ENCODE measurements around the gene SLC17A9.

Gene SLC17A9

GRCh38 chr20:62926229-62927127, 26.0 kb upstream of the SLC17A9 start, which contains the start of gene DIDO1:
TSS of gene DIDO1 (minus strand) at chr20:62926505.
- Mint-ChIP-seq H3K27me3 (no peaks in the 10 kb centered on the region), H3K27ac (peak within 1 kb of the TSS; percentile 97), H3K4me3 (peak within 1 kb of the TSS; percentile 94), H3K4me1 (ENCODE audit: low read depth) (peaks cover 83% of the 10 kb centered on the region), H3K36me3 (ENCODE audit: low read depth) (peaks cover 7% of the 10 kb centered on the region), H3K9me3 (no peaks in the 10 kb centered on the region)

DNA sequence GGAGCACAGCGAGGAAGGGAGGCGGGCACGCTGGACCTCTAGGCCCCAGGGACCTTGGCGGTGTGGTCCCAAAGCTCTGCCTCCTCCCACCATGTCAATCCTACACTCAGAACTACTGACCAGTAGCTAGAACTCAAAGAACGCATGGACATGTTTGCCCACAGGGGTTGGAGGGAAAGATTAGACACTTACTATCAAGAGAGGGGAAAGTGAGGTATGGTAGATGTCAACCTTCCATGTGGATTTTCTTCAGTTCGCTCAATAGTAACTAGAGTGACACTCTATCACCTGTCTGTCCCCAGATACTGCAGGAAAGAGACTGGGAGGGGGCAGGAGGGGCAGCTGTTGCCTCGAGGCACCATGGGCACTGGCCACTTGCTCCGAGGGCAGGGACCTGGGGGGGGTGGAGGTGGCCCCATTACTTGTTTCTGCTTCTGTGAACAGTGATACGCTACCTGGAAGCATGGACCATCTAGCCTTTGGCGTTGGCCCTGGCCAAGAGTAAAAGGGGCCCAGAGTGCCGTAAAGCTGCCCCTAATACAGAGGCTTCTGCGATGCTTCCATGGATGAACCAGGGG, 25.3 kb upstream of the SLC17A9 start:
- Mint-ChIP-seq H3K36me3 (ENCODE audit: low read depth) (peaks cover 7% of the 10 kb centered on the region), H3K4me3 (peak overlapping the region; percentile 83), H3K27me3 (no peaks in the 10 kb centered on the region), H3K27ac (peak overlapping the region; percentile 83), H3K4me1 (ENCODE audit: low read depth) (peaks cover 87% of the 10 kb centered on the region), H3K9me3 (no peaks in the 10 kb centered on the region)

GRCh38 chr20:62928246-62928939, 24.1 kb upstream of the SLC17A9 start:
- peak overlapping the region; percentile 74 for H3K27ac Mint-ChIP-seq
- peak overlapping the region; percentile 86 for H3K4me3 Mint-ChIP-seq
- H3K9me3 Mint-ChIP-seq: no peaks in the 10 kb centered on the region
- H3K27me3 Mint-ChIP-seq: no peaks in the 10 kb centered on the region
- peaks cover 81% of the 10 kb centered on the region for H3K4me1 Mint-ChIP-seq (ENCODE audit: low read depth)
- peaks cover 11% of the 10 kb centered on the region for H3K36me3 Mint-ChIP-seq (ENCODE audit: low read depth)

DNA sequence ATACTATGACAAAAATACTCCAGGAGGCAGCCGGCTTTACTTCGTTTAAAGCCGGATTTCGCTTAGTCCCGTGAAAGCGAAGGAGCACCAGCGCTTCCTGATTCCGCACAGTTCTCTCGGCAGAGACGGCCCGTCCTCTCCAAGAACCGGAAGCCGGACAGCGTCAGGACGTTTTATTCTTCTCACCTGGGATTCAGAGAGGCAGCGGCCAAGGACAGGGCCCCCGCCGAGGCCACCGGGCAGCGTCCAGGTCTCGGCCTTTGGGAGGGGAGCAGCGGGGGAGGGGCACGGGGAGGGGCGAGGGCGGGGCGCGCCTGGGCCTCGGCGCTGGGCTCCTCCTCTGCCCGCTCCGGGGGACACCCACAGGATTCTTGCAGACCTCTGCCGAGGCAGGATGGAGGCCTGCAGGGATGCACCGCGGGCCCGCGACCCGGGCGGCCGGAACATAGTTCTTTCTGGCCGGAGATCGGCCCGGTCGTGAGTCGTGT, 23.4 kb upstream of the SLC17A9 start:
- Mint-ChIP-seq H3K36me3 (ENCODE audit: low read depth) (peaks cover 11% of the 10 kb centered on the region), H3K4me3 (peak overlapping the region; percentile 86), H3K27me3 (no peaks in the 10 kb centered on the region), H3K9me3 (no peaks in the 10 kb centered on the region), H3K27ac (peak overlapping the region; percentile 74), H3K4me1 (ENCODE audit: low read depth) (peaks cover 74% of the 10 kb centered on the region)

DNA sequence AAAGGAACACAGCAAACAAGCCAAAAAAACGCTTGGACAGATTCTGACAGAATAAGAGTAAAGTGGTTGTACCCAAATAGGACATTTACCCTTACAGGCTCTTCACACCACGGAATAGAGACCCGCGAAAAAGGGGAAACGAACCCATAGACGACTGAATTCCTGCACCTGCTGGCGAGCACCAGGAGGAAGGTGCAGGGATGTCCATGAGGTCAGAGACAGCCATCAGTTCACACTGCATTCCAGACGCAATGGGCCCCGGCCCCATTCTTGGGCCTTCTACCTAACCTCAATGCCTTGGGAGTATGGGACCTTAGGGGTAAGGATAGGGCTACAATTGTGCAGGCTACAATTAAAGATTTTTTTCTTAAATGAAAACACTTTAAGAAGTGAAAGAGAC, 21.0 kb upstream of the SLC17A9 start:
- Mint-ChIP-seq H3K36me3 (ENCODE audit: low read depth) (peaks cover 4% of the 10 kb centered on the region), H3K9me3 (no peaks in the 10 kb centered on the region), H3K4me3 (no peak overlapping the region), H3K27me3 (no peaks in the 10 kb centered on the region), H3K27ac (no peak overlapping the region), H3K4me1 (ENCODE audit: low read depth) (peaks cover 59% of the 10 kb centered on the region)

DNA sequence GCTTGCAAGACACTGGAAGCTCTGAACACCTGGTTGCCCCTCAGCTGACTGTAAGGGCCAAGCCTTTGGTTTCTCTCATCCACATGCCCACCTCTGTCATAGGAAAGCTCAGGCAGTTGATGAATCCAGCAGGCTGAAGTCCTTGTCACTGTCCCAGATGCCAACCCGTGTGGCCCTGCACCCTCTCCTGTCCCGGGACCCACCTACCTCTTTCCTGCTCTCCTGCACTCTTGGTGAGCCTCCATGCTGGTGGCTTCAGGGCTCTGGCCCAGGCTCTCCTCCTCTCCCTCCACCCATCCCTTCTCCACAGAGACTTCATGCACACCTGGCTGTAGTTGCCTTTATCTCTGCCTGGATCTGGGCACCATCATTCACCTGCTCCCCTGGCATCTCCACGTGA, 18.5 kb upstream of the SLC17A9 start:
- Mint-ChIP-seq H3K4me1 (ENCODE audit: low read depth) (peaks cover 48% of the 10 kb centered on the region), H3K9me3 (no peaks in the 10 kb centered on the region), H3K36me3 (ENCODE audit: low read depth) (peaks cover 15% of the 10 kb centered on the region), H3K4me3 (no peak overlapping the region), H3K27ac (no peak overlapping the region), H3K27me3 (no peaks in the 10 kb centered on the region)

GRCh38 chr20:62935204-62935967, 17.1 kb upstream of the SLC17A9 start:
- peaks cover 25% of the 10 kb centered on the region for H3K36me3 Mint-ChIP-seq (ENCODE audit: low read depth)

DNA sequence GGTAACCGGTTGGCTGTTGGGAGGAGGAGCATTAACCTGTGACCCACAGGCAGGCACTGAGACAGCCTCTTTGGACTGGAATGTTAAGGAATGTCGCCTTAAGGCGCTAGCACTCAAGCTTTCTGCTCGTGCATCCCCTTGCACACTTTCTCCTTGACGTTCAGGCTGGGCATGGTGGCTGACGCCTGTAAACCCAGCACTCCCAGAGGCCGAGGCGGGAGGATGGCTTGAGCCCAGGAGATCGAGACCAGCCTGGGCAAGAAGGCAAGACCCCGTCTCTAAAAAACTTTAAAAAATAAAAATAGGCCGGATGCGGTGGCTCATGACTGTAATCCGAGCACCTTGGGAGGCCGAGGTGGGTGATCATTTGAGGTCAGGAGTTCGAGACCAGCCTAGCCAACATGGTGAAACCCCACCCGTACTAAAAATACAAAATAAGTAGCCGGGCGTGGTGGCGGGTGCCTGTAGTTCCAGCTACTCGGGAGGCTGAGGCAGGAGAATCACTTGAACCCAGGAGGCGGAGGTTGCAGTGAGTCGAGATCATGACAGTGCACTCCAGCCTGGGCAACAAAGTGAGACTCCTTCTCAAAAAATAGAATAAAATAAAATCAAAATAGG, 16.4 kb upstream of the SLC17A9 start:
- H3K4me1 Mint-ChIP-seq (ENCODE audit: low read depth): peaks cover 50% of the 10 kb centered on the region
- no peaks in the 10 kb centered on the region for H3K9me3 Mint-ChIP-seq
- no peak overlapping the region for H3K27ac Mint-ChIP-seq
- peaks cover 25% of the 10 kb centered on the region for H3K36me3 Mint-ChIP-seq (ENCODE audit: low read depth)
- H3K4me3 Mint-ChIP-seq: no peak overlapping the region
- no peaks in the 10 kb centered on the region for H3K27me3 Mint-ChIP-seq

More at GRCh38 chr20:62935204-62935967, 17.1 kb upstream of the SLC17A9 start:
- no peaks in the 10 kb centered on the region for H3K9me3 Mint-ChIP-seq
- H3K4me3 Mint-ChIP-seq: no peak overlapping the region
- H3K27me3 Mint-ChIP-seq: no peaks in the 10 kb centered on the region
- no peak overlapping the region for H3K27ac Mint-ChIP-seq
- peaks cover 50% of the 10 kb centered on the region for H3K4me1 Mint-ChIP-seq (ENCODE audit: low read depth)

DNA sequence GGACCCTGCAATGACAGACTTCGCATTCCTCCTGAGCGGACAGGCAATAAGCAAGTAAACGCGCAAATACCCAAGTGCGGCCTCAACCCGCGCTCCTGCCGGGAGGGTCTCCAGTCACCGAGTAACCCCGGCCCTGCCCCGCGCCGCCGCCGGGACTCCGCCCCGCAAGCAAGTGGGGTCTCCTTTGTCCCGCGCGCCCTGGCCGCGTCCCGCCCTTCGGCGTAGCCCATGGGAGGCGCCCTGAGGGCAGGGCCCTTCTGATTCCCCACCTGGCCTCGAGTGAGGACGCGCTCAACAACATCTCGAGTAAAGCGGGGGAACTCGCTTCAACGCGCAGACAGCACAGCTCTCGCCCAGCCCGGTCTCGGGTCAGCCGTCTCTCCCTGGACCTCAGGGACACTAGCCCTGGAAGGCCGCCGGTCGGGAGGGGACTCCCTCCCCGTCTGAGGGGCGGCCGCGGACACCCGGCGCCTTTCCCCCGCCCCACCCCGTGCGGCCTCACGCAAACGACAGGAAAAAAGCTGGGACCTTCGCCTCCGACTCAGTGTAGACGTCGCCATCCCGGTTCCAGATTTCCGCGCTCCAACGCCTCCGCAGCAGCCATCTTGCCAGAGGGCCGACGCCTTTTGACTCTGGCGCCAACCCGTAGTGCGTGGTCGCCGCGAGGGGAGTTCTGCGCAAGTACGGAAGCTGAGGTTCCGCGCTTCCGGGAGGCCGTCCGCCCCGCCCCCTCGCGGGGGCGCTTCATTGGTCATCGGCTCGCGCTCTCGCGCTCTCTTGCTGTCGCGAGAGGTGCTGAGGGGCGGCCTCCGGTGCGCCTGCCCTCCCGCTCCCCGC, 15.0 kb upstream of the SLC17A9 start:
- Mint-ChIP-seq H3K27ac (peak overlapping the region; percentile 94), H3K27me3 (no peaks in the 10 kb centered on the region), H3K4me1 (ENCODE audit: low read depth) (peaks cover 45% of the 10 kb centered on the region), H3K4me3 (no peak overlapping the region), H3K36me3 (ENCODE audit: low read depth) (peaks cover 35% of the 10 kb centered on the region), H3K9me3 (no peaks in the 10 kb centered on the region)

GRCh38 chr20:62938105-62938888, 14.2 kb upstream of the SLC17A9 start, which contains the start of gene GID8:
TSS of gene GID8 (plus strand) at chr20:62938147. CDS start at chr20:62941503, 3,356 bp downstream.
- Mint-ChIP-seq H3K27ac (peak within 1 kb of the TSS; percentile 94), H3K27me3 (no peaks in the 10 kb centered on the region), H3K4me1 (ENCODE audit: low read depth) (peaks cover 42% of the 10 kb centered on the region), H3K9me3 (no peaks in the 10 kb centered on the region), H3K36me3 (ENCODE audit: low read depth) (peaks cover 40% of the 10 kb centered on the region), H3K4me3 (no peak within 1 kb of the TSS)

GRCh38 chr20:62940875-62941274, 11.6 kb upstream of the SLC17A9 start:
- H3K27ac Mint-ChIP-seq: no peak overlapping the region
- H3K27me3 Mint-ChIP-seq: no peaks in the 10 kb centered on the region
- no peaks in the 10 kb centered on the region for H3K9me3 Mint-ChIP-seq
- H3K4me3 Mint-ChIP-seq: no peak overlapping the region
- H3K4me1 Mint-ChIP-seq (ENCODE audit: low read depth): peaks cover 48% of the 10 kb centered on the region
- H3K36me3 Mint-ChIP-seq (ENCODE audit: low read depth): peaks cover 62% of the 10 kb centered on the region

DNA sequence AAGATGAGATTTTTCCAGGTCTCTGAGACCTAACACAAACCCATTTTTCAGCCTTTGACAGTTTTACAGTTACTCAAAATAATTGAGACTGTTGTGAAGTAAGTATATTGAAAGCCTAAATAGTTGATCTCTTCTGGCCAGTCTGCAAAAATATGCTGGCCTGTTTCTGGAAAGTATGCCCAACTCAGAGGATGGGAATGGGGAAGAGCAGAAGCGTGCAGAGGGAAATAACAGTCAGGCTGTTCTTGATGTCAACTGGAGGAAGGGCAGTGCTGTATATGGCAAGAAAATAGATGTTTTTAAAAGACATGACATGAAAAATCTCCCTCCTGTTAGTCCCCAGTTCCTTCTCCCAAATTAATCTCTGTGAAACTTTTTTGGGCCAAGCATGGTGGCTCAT, 10.7 kb upstream of the SLC17A9 start:
- Mint-ChIP-seq H3K36me3 (ENCODE audit: low read depth) (peaks cover 68% of the 10 kb centered on the region), H3K27ac (peak overlapping the region; percentile 40), H3K4me1 (ENCODE audit: low read depth) (peaks cover 46% of the 10 kb centered on the region), H3K4me3 (no peak overlapping the region), H3K9me3 (no peaks in the 10 kb centered on the region), H3K27me3 (no peaks in the 10 kb centered on the region)

- no peak overlapping the region for H3K4me3 Mint-ChIP-seq
Measured at GRCh38 chr20:62942456-62942855, 10.1 kb upstream of the SLC17A9 start.

More at GRCh38 chr20:62942456-62942855, 10.1 kb upstream of the SLC17A9 start:
- Mint-ChIP-seq H3K27ac (no peak overlapping the region), H3K9me3 (no peaks in the 10 kb centered on the region), H3K4me1 (ENCODE audit: low read depth) (peaks cover 42% of the 10 kb centered on the region), H3K36me3 (ENCODE audit: low read depth) (peaks cover 70% of the 10 kb centered on the region), H3K27me3 (no peaks in the 10 kb centered on the region)

Measured in stimulated activated naive CD8-positive, alpha-beta T cell treated with anti-CD3 and anti-CD28 coated beads, Interleukin-15, Interleukin-2, amounts not matched to agents 100 ng/mL and 50 ng/mL, for 24 hours (primary cell).